Stimulated activated effector memory CD8-positive, alpha-beta T cell treated with anti-CD3 and anti-CD28 coated beads, Interleukin-12 subunit alpha, Interleukin-12 subunit beta, amount 100 ng/mL, for 72 hours (primary cell): ENCODE measurements around the gene LACTBL1.

Experiments used
- ATAC-seq: fragments of 150-1000 bp; cut with Tn5 transposase; 2 replicates; pipeline ENCODE4 v1.10.0; 2021
- DNase-seq, 2 donors: peaks; one replicate each; pipeline ENCODE4 v3.0.0; 2021 to 2022; ENCODE audit warnings: low spot score in 2 of 2
- H3K27ac Mint-ChIP-seq: one replicate; pipeline ENCODE4 v1.8.0; 2022; ENCODE audit warnings: mild to moderate bottlenecking, mixed read lengths
- H3K36me3 Mint-ChIP-seq: one replicate; pipeline ENCODE4 v1.8.0; 2022; ENCODE audit warnings: mild to moderate bottlenecking, mixed read lengths
- H3K4me1 Mint-ChIP-seq: one replicate; pipeline ENCODE4 v1.8.0; 2022; ENCODE audit warnings: mixed read lengths
- H3K4me3 Mint-ChIP-seq: one replicate; pipeline ENCODE4 v1.8.0; 2022; ENCODE audit warnings: mild to moderate bottlenecking, mixed read lengths
- H3K9me3 Mint-ChIP-seq: one replicate; pipeline ENCODE4 v1.8.0; 2022; ENCODE audit warnings: mixed read lengths

LACTBL1 gene

GRCh38 chr1:22935433-22935832 lies 37.2 kb downstream of the LACTBL1 start:
- no peaks in the 10 kb centered on the region for H3K4me1 Mint-ChIP-seq
- no peak overlapping the region for H3K27ac Mint-ChIP-seq
- no peak overlapping the region for H3K4me3 Mint-ChIP-seq
- H3K36me3 Mint-ChIP-seq: no peaks in the 10 kb centered on the region
- DNase-seq (no peak), ATAC-seq (no peak)
- peaks cover 2% of the 10 kb centered on the region for H3K9me3 Mint-ChIP-seq

DNA sequence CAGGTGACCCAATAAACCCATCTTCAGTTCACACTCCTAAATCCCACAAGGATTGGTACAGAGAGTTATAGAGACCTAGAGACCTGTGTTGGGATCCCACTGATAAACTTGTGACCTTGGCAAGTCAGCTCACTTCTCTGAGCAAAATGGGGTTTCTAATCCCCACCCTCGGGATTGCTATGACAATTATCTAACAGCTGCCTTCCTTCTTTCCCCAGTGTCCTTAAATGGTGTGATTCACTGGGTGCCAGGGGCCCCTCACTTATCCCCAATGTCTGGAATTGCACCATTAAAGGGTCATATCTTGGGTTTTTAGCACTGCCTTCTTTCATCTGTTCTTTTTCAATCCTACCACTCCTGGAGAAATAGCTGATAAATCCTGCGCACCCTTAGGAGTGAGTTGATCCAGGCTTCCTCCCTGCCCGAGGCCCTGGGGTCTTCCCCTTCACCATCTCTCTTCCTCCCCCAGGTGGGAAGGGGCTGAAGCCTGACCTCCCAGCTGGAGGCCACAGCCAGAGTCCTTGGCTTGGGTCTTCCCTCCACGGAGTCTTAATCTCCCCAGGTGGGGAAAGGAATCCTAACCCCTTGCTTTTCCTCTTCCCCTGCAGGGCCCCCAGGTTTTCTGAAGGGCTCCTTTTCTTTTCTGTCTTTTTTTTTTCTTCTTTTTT lies 39.7 kb downstream of the LACTBL1 start:
- Mint-ChIP-seq H3K27ac (no peak overlapping the region), H3K36me3 (peaks cover 7% of the 10 kb centered on the region), H3K4me3 (no peak overlapping the region), H3K9me3 (no peaks in the 10 kb centered on the region), H3K4me1 (no peaks in the 10 kb centered on the region)
- ATAC-seq (no peak), DNase-seq (no peak)

GRCh38 chr1:22930240-22930912 lies 42.3 kb downstream of the LACTBL1 start:
- ATAC-seq (peak; percentile 50), DNase-seq (peak in 1 of 2 donors; percentile 63)
- peaks cover 7% of the 10 kb centered on the region for H3K36me3 Mint-ChIP-seq
- H3K4me1 Mint-ChIP-seq: no peaks in the 10 kb centered on the region
- H3K9me3 Mint-ChIP-seq: no peaks in the 10 kb centered on the region
- no peak overlapping the region for H3K27ac Mint-ChIP-seq
- no peak overlapping the region for H3K4me3 Mint-ChIP-seq

DNA sequence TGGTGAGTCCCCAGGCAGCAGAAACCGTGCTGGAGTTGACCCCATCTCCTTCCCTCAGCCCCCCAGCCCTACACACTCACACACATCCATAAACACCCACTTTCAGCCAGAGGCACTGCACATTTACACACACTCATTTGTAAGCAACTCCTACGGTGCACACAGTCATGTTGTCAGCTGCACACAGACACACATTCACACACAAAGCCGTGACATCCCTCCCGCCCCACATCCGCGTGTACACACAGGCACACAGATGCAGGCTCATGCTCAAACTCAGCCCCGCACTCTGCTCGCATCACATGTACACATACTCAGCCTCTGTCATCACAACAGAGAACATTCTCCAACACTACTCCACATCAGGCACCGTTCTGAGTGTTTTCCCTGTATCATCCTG lies 47.6 kb downstream of the LACTBL1 start:
- no peak overlapping the region for H3K27ac Mint-ChIP-seq
- peaks cover 7% of the 10 kb centered on the region for H3K36me3 Mint-ChIP-seq
- no peaks in the 10 kb centered on the region for H3K4me1 Mint-ChIP-seq
- DNase-seq: no peak
- no peak for ATAC-seq
- H3K4me3 Mint-ChIP-seq: no peak overlapping the region
- no peaks in the 10 kb centered on the region for H3K9me3 Mint-ChIP-seq

GRCh38 chr1:22922640-22923039 lies 50.0 kb downstream of the LACTBL1 start:
- Mint-ChIP-seq H3K4me3 (no peak overlapping the region), H3K36me3 (no peaks in the 10 kb centered on the region), H3K9me3 (no peaks in the 10 kb centered on the region), H3K27ac (no peak overlapping the region), H3K4me1 (no peaks in the 10 kb centered on the region)
- DNase-seq (no peak), ATAC-seq (no peak)

DNA sequence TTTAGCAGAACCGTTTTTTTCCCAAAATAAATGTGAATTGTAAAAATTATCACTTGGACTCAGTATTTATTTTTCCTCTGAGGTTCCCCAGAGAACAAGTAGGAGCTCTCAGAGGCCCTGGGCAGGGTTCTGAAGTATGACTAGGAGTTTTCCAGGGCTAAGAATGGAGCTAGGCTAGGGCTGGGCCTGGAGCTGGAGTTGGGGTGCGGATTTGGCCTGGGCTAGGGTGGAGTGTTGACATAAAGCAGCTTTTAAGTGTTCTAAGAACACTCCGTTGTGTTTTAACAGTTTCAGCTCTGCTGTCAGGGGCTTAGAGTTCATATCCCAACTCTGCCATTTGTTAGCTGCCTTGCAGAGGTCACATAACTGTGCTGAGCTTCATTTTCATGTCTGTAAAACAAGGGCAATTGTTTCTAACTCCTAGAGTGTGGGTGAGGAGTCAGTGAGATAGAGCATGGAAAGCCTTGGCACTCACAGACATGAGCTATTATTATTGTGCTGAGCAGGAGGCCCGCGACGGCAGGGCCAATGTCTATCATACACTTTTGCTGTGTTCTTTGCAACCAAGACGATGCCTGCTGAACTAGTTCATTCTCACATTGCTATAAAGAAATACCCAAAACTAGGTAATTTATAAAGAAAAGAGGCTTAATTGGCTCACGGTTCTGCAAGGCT lies 51.1 kb downstream of the LACTBL1 start:
- DNase-seq: no peak
- Mint-ChIP-seq H3K27ac (no peak overlapping the region), H3K36me3 (no peaks in the 10 kb centered on the region), H3K4me3 (no peak overlapping the region), H3K4me1 (no peaks in the 10 kb centered on the region), H3K9me3 (no peaks in the 10 kb centered on the region)
- ATAC-seq: no peak

DNA sequence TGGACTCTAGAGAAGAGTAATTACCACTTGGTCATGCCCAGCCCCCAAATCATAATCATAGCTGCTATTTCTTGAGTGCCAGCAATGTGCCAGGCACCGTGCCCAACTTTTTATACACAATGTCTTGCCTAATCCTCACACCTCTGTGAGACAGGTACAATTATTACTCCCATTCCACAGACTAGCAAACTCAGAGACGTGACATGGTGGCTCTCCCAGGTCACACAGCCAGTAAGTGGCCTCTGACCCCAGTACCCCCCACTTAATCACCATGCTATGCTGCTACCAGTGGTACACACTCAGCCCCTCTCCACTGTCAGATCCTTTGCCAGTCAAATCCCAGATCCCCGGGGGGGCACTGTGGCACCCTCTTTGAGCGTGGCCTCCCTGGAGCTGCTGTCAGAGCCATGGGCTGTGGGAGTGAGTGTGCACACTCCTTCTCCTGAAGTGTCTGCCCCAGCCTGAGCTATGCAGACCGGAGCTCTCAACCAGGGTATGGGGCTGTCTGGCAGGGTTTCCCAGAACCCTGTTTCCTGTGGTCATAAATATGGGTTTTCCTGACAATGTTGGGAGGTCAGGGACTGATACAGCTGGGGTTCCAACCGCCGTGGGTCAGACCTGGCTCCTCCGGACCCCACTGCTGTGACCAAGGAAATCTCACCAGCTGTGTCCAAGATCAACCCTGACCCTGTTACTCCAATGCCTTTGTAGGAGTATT lies 51.8 kb downstream of the LACTBL1 start:
- ATAC-seq (no peak), DNase-seq (no peak)
- Mint-ChIP-seq H3K27ac (no peak overlapping the region), H3K36me3 (no peaks in the 10 kb centered on the region), H3K4me3 (no peak overlapping the region), H3K4me1 (no peaks in the 10 kb centered on the region), H3K9me3 (no peaks in the 10 kb centered on the region)

DNA sequence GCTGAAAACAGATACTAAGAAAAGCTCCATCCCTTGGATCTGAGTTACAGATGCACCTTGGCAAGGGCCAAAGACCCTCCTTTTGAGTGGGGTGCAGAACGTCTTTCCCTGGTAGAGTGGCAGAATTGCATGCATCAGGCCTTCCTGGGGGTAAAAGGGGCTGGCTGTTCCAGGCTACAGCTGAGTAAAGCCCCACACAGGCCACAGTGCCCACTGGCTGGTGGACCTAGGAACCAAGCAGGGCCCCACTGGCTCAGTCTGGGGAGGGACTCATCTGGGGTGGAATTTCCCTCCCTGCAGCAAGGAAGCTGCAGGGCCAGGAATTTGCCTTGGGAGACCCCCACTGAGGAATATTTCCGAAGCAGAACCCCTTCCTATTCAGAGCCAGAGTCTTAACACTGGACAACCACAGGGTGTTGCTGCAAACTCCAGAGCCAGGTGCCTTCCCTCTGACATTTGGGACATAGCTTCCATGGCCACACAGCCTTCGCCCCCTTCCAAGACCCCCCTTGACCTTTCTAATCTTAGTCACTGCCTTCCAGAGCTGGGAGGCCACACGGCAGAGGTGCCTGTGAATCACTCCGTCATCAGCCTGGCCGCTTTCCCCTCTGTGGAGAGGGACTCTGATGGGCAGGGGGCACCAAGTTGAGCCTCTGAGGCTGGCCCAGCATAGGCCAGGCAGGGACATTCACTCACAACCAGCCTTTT lies 52.5 kb downstream of the LACTBL1 start:
- Mint-ChIP-seq H3K4me3 (no peak overlapping the region), H3K4me1 (no peaks in the 10 kb centered on the region), H3K9me3 (no peaks in the 10 kb centered on the region), H3K36me3 (no peaks in the 10 kb centered on the region), H3K27ac (no peak overlapping the region)
- DNase-seq: no peak
- no peak for ATAC-seq

DNA sequence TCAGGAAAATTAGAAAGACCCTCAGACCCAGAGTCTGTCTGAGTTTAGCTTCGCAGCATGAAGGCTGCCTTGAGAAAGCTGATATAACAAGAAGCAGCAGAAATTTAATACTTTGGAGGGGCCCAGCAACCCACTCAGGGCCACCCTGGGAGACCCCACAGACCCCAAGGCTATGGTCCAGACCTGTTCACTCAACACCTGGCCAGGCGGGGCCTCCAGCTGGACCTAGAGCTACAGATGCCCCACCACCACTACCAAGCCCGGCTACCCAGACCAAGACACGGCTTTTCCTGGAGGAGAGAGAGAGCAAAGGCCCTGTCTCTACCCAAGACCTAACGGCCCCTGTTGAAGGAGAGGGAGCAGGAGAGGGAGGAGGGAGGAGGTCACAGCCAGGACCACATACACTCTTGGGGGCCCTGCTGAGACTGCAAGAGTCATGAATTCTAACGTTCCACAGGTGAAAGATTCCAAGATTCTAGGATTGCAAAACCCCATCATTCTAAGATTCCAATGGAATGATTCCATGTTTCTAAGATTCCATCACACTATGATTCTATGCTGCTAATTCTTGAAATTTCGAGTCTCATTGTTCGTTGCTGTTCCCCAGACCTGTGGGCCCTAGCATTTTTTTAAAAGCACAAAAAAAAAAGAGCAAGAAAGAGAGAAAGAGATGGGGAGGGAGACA lies 53.2 kb downstream of the LACTBL1 start:
- DNase-seq (no peak), ATAC-seq (no peak)
- H3K36me3 Mint-ChIP-seq: no peaks in the 10 kb centered on the region
- H3K27ac Mint-ChIP-seq: no peak overlapping the region
- no peaks in the 10 kb centered on the region for H3K4me1 Mint-ChIP-seq
- H3K4me3 Mint-ChIP-seq: no peak overlapping the region
- no peaks in the 10 kb centered on the region for H3K9me3 Mint-ChIP-seq

DNA sequence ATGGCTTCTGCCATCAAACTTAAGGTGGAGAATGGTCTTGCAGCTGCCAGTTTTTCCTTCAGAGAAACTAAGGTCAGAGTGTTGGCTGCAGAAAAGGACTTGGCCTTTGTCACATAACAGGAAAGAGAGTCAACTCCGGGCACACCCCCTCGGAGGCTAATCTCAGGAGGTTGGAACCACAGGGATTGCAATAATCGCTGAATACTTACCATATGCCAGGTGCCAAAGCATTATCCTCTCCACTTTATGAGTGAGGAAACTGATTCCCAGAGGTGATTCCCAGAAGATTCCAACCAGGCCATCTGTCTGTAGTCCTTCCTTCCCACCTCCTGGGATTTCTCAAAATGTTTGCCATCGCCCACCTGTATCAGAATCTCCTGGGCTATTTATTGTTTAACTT lies 54.0 kb downstream of the LACTBL1 start:
- DNase-seq: no peak
- Mint-ChIP-seq H3K36me3 (no peaks in the 10 kb centered on the region), H3K9me3 (no peaks in the 10 kb centered on the region), H3K4me3 (no peak overlapping the region), H3K4me1 (no peaks in the 10 kb centered on the region), H3K27ac (no peak overlapping the region)
- no peak for ATAC-seq

DNA sequence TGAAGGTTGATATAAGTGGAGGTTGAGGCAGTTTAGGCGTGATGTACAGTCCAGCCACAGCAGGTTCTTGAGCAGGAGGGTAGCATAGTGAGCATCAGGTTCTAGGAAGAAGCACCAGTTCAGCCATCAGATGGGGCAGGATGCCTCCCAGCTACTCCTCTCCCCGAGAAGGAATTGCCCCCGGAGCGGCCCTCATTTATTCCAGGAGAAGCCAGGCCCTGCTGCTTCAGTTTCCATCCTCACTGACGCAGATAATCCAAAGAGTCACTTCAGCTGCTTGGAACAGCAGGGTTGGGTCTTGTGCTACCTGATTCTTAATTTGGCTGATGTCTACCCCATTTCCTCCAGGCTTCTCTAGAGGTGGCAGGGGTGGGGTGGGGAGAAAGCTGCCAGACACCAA lies 54.7 kb downstream of the LACTBL1 start:
- Mint-ChIP-seq H3K9me3 (no peaks in the 10 kb centered on the region), H3K4me1 (no peaks in the 10 kb centered on the region), H3K36me3 (no peaks in the 10 kb centered on the region), H3K27ac (no peak overlapping the region), H3K4me3 (no peak overlapping the region)
- ATAC-seq (no peak), DNase-seq (no peak)

DNA sequence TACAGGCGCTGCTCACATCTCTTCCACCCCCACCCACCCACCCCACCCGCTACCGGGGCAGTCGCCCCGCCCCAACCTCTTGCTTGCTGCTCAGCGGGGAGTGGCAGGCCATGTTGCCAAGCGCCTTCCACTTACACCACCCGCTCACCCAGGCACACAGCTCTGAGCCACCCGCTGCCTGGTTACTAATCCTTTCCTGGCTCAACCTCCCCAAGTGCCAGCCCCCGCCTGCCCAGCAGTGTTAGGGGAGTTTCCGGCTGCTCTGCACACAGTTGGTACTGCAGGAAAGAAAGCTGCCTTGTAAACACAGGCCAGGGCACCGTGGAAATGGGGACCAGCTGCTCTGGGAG lies 56.2 kb downstream of the LACTBL1 start:
- no peaks in the 10 kb centered on the region for H3K4me1 Mint-ChIP-seq
- ATAC-seq: no peak
- H3K27ac Mint-ChIP-seq: no peak overlapping the region
- H3K4me3 Mint-ChIP-seq: no peak overlapping the region
- no peaks in the 10 kb centered on the region for H3K9me3 Mint-ChIP-seq
- no peak for DNase-seq
- H3K36me3 Mint-ChIP-seq: no peaks in the 10 kb centered on the region

DNA sequence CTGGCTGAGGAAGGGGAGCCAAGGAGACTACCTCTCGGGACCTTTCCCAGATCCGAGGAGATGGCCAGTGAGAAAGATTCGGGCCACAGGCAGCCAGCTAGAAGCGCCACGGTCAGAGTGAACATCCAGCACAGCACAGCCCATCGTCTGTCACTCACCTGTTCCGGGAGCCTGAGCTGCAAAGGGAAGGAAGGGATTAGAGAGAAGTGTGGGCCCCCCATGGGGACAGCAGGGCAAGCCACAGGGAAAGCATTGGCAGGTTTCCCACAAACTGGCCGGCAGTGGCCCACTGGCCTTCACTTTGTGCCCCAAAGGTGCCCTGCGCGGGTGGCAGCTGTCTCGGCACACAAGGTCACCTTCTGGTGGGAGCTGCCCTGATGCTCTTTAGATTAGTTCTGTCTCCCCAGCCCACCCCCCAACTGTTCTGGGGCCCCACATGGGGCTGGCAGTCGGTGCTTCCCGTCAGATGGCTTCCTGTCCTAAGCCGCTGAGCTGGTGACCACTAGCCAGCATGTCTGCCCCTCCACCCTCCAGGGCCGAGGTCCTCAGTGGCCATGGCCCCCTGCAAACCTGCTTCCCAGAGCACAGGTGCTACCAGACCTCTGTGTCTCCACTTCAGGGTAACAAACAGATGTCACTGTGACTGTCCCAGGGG lies 56.7 kb downstream of the LACTBL1 start:
- ATAC-seq (no peak), DNase-seq (no peak)
- H3K4me3 Mint-ChIP-seq: no peak overlapping the region
- H3K4me1 Mint-ChIP-seq: no peaks in the 10 kb centered on the region
- no peaks in the 10 kb centered on the region for H3K36me3 Mint-ChIP-seq
- no peaks in the 10 kb centered on the region for H3K9me3 Mint-ChIP-seq
- no peak overlapping the region for H3K27ac Mint-ChIP-seq

GRCh38 chr1:22915231-22915630 lies 57.4 kb downstream of the LACTBL1 start:
- H3K27ac Mint-ChIP-seq: no peak overlapping the region
- H3K4me3 Mint-ChIP-seq: no peak overlapping the region
- DNase-seq (no peak), ATAC-seq (no peak)
- no peaks in the 10 kb centered on the region for H3K36me3 Mint-ChIP-seq
- no peaks in the 10 kb centered on the region for H3K4me1 Mint-ChIP-seq
- no peaks in the 10 kb centered on the region for H3K9me3 Mint-ChIP-seq
